Measurements from ENCODE around the gene CLDN20. TPM values are rescaled to one million over a fixed set of nuclear protein-coding genes. Genes with fewer than 3 reads are reported as not detected.
A peak's percentile ranks its signal among the peaks of the same experiment; 100 is the strongest.

The CLDN20 gene
- total RNA-seq, 2 donors from 2014 or later = not detected

DNA sequence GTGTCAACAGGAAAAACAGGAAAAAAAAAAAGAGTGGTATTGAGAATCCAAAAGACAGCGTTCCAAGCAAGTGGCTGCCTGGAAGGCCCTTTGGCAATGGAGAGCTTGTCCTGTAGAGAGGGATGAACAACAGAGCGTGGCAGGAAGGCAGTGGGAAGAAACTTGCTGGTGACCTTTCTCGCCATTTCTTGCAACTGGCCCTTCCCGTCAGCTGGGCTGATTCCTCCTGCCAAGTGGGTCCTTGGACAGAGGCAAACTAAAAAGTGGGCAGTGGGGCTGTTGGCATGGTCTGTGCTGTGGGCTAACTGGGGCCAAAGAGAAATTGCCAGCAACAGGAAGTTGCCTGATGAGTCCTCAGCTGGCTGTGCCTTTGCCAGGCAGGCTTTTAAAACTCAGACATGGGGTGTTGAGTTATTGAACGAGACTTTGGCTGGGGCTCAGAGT lies 43.9 kb upstream of the CLDN20 start:
- H3K9me3 ChIP-seq = no peaks in the 10 kb centered on the region
- peak; percentile 8 for DNase-seq (ENCODE audit: low spot score)
- H3K4me3 ChIP-seq = peak overlapping the region; percentile 21
- no peaks in the 10 kb centered on the region for H3K36me3 ChIP-seq
- TF ChIP-seq, protein P1, sequence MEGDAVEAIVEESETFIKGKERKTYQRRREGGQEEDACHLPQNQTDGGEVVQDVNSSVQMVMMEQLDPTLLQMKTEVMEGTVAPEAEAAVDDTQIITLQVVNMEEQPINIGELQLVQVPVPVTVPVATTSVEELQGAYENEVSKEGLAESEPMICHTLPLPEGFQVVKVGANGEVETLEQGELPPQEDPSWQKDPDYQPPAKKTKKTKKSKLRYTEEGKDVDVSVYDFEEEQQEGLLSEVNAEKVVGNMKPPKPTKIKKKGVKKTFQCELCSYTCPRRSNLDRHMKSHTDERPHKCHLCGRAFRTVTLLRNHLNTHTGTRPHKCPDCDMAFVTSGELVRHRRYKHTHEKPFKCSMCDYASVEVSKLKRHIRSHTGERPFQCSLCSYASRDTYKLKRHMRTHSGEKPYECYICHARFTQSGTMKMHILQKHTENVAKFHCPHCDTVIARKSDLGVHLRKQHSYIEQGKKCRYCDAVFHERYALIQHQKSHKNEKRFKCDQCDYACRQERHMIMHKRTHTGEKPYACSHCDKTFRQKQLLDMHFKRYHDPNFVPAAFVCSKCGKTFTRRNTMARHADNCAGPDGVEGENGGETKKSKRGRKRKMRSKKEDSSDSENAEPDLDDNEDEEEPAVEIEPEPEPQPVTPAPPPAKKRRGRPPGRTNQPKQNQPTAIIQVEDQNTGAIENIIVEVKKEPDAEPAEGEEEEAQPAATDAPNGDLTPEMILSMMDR (IDR thresholded peaks at IDR 0.05) = no peak
- peaks cover 14 to 25% of the 10 kb centered on the region in 2 donors for H3K4me1 ChIP-seq (ENCODE audit: control insufficient read depth in 1 of 2, low read depth in 2 of 2)
- no peaks in the 10 kb centered on the region for H3K27me3 ChIP-seq (replicated peaks; ENCODE audit: insufficient read depth)
- ATAC-seq (ENCODE audit: insufficient number of reproducible peaks, low FRiP score, low read depth) = peak; percentile 29
- peak overlapping the region; percentile 76 to 78 for H3K27ac ChIP-seq

DNA sequence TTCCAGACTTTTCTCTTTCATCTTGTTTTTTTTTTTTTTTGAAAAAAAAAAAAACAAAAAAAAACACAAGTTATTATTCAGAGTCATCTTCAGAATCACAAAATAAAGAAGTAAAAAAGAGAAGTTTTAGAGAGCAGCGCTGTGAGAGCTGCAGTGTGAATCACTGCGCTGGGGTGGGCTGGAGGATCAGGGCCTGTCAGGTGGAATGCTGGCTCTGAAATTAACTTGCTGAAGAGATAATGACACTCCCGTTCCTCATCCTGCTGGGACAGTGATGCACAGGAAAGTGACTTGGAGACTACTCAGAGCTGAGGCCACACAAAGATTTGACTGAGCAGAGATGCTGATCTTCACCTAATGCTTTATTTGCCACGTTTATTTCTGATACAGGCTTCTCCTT lies 42.7 kb upstream of the CLDN20 start:
- ATAC-seq (ENCODE audit: insufficient number of reproducible peaks, low FRiP score, low read depth) = no peak
- no peak for DNase-seq (ENCODE audit: low spot score)
- no peak overlapping the region for H3K4me3 ChIP-seq
- peaks cover 14 to 25% of the 10 kb centered on the region in 2 donors for H3K4me1 ChIP-seq (ENCODE audit: control insufficient read depth in 1 of 2, low read depth in 2 of 2)
- H3K27me3 ChIP-seq (replicated peaks; ENCODE audit: insufficient read depth) = no peaks in the 10 kb centered on the region
- H3K36me3 ChIP-seq = no peaks in the 10 kb centered on the region
- TF ChIP-seq, protein P1 (IDR thresholded peaks at IDR 0.05) = no peak
- no peak overlapping the region for H3K27ac ChIP-seq
- no peaks in the 10 kb centered on the region for H3K9me3 ChIP-seq

DNA sequence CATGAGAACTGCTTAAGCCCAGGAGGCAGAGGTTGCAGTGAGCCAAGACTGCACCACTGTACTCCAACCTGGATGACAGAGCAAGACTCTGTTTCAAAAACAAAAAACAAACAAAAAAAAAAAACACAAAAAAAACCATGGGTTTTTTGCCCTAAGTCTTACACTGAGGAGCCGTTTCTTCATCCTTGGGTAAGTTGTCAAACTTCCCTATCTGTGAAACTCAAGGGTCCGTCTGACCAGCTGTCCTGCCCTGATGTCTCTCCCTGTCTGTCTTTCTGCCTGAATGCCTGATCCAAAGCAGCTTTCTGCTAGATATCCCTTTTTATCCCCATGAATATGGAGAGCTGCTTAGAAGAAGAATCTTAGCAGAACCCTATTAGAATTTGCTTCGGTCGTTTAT lies 41.3 kb upstream of the CLDN20 start:
- no peak for DNase-seq (ENCODE audit: low spot score)
- ATAC-seq (ENCODE audit: insufficient number of reproducible peaks, low FRiP score, low read depth) = no peak
- no peaks in the 10 kb centered on the region for H3K36me3 ChIP-seq
- no peaks in the 10 kb centered on the region for H3K9me3 ChIP-seq
- H3K4me3 ChIP-seq = no peak overlapping the region
- peaks cover 14 to 27% of the 10 kb centered on the region in 2 donors for H3K4me1 ChIP-seq (ENCODE audit: control insufficient read depth in 1 of 2, low read depth in 2 of 2)
- no peaks in the 10 kb centered on the region for H3K27me3 ChIP-seq (replicated peaks; ENCODE audit: insufficient read depth)
- no peak overlapping the region for H3K27ac ChIP-seq
- TF ChIP-seq, protein P1 (IDR thresholded peaks at IDR 0.05) = no peak

GRCh38 chr6:155223646-155224451 lies 40.0 kb upstream of the CLDN20 start:
- H3K27me3 ChIP-seq (replicated peaks; ENCODE audit: insufficient read depth) = no peaks in the 10 kb centered on the region
- ATAC-seq (ENCODE audit: insufficient number of reproducible peaks, low FRiP score, low read depth) (no peak), DNase-seq (ENCODE audit: low spot score) (no peak)
- TF ChIP-seq, protein P1 (IDR thresholded peaks at IDR 0.05) = no peak
- no peak overlapping the region for H3K4me3 ChIP-seq
- peaks cover 14 to 40% of the 10 kb centered on the region in 2 donors for H3K4me1 ChIP-seq (ENCODE audit: control insufficient read depth in 1 of 2, low read depth in 2 of 2)
- no peaks in the 10 kb centered on the region for H3K36me3 ChIP-seq
- no peak overlapping the region for H3K27ac ChIP-seq
- no peaks in the 10 kb centered on the region for H3K9me3 ChIP-seq

DNA sequence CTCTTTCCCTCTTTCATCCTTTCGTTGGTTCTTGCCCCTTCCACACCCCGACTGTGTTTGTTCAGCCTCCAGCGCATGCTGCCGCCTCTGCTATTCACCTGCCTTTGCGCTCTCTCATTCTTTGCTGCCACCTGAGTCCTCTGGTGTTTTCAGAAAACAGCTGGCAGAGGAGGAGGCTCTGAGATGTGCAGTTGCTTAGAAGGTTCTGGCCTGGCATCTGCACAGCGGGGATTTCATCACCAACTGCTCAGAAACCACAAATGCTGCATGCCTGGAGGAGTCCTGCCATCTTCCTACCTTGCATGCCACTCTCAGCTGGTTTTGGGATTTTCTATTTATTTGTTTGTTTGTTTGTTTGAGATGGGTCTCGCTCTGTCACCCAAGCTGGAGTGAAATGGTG lies 39.2 kb upstream of the CLDN20 start:
- no peaks in the 10 kb centered on the region for H3K36me3 ChIP-seq
- TF ChIP-seq, protein P1 (IDR thresholded peaks at IDR 0.05) = no peak

More for the DNA sequence above, 39.2 kb upstream of the CLDN20 start:
- peaks cover 12 to 37% of the 10 kb centered on the region in 2 donors for H3K4me1 ChIP-seq (ENCODE audit: control insufficient read depth in 1 of 2, low read depth in 2 of 2)
- no peak for ATAC-seq (ENCODE audit: insufficient number of reproducible peaks, low FRiP score, low read depth)
- H3K9me3 ChIP-seq = no peaks in the 10 kb centered on the region
- H3K27ac ChIP-seq = no peak overlapping the region
- DNase-seq (ENCODE audit: low spot score) = no peak
- H3K27me3 ChIP-seq (replicated peaks; ENCODE audit: insufficient read depth) = no peaks in the 10 kb centered on the region
- no peak overlapping the region for H3K4me3 ChIP-seq

Measured in thoracic aorta (tissue), 2 donors.